IPS-20b (cell line): ENCODE data around the gene VPS26C.

Experiments
- H3K27ac ChIP-seq: one replicate; pipeline ENCODE4 v1.5.1; 2013; ENCODE audit warnings: low read length
- H3K27me3 ChIP-seq: 2 replicates; pipeline ENCODE4 v1.6.1; 2013; ENCODE audit warnings: mild to moderate bottlenecking, low read length, inconsistent platforms; ENCODE audit not compliant: insufficient read depth
- H3K36me3 ChIP-seq: 2 replicates; pipeline ENCODE4 v1.6.1; 2013; ENCODE audit warnings: low read depth, mild to moderate bottlenecking, inconsistent platforms, low read length, moderate library complexity; ENCODE audit not compliant: insufficient read depth
- H3K4me1 ChIP-seq: 2 replicates; pipeline ENCODE4 v1.6.1; 2013; ENCODE audit warnings: mild to moderate bottlenecking, control low read depth, inconsistent platforms, low read length, moderate library complexity; ENCODE audit not compliant: insufficient read depth
- H3K4me3 ChIP-seq: 2 replicates; pipeline ENCODE4 v1.5.1; 2013; ENCODE audit warnings: mild to moderate bottlenecking, low read length, inconsistent platforms
- H3K9ac ChIP-seq: 2 replicates; pipeline ENCODE4 v1.6.1; 2013; ENCODE audit warnings: low read depth, mild to moderate bottlenecking, inconsistent platforms, low read length, moderate library complexity
- H3K9me3 ChIP-seq: 2 replicates; pipeline ENCODE4 v1.6.1; 2013; ENCODE audit warnings: mild to moderate bottlenecking, low read depth, low read length, inconsistent platforms; ENCODE audit not compliant: insufficient read depth

VPS26C gene

DNA sequence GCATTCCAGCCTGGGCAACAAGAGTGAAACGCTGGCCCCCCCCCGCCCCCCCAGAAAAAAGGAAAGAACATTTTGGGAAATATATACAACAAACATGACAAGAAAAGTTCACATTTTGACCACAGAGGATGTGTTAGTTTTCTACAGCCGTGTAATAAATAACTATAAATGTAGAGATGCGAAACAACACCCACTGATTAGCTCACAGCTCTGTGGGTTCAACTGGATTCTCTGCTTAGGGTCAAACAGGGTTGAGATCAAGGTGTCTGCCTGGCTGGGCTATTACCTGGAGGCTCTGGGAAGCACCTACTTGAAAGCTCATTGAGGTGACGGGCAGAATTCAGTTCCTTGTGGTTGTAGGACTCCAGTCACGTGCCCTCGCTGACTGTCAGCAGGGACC lies 11.1 kb upstream of the VPS26C start:
- H3K27me3 ChIP-seq: 0 out of 2 replicates have a peak, but pooled peaks cover 7% of the 10 kb centered on the region
- H3K9me3 ChIP-seq: no peaks in the 10 kb centered on the region
- no peaks in the 10 kb centered on the region for H3K36me3 ChIP-seq
- no peak overlapping the region for H3K27ac ChIP-seq
- no peak overlapping the region for H3K4me3 ChIP-seq
- H3K4me1 ChIP-seq: peaks cover 8% of the 10 kb centered on the region; the same call in 1 of the 2 replicates
- no peak overlapping the region for H3K9ac ChIP-seq

DNA sequence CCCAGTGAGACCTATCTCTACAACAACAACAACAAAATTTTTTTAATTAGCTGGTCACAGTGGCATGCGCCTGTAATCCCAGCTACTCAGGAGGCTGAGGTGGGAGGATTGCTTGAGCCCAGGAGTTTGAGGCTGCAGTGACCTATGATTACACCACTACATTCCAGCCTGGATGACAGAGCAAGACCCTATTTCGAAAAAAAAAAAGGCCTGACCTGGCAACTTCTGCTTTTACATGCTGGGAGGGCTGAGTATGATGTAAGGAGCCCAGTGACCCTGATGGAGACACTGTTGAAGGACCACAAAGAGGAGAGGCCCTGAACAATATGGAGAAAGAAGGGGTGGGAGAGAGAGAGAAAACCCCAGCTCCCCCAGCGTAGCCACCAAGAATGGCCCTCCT lies 9.2 kb upstream of the VPS26C start:
- Histone ChIP-seq H3K27ac (no peak overlapping the region), H3K4me3 (no peak overlapping the region), H3K36me3 (no peaks in the 10 kb centered on the region), H3K4me1 (peaks cover 8% of the 10 kb centered on the region; the same call in 1 of the 2 replicates), H3K9ac (no peak overlapping the region), H3K27me3 (0 out of 2 replicates have a peak, but pooled peaks cover 3% of the 10 kb centered on the region), H3K9me3 (no peaks in the 10 kb centered on the region)

DNA sequence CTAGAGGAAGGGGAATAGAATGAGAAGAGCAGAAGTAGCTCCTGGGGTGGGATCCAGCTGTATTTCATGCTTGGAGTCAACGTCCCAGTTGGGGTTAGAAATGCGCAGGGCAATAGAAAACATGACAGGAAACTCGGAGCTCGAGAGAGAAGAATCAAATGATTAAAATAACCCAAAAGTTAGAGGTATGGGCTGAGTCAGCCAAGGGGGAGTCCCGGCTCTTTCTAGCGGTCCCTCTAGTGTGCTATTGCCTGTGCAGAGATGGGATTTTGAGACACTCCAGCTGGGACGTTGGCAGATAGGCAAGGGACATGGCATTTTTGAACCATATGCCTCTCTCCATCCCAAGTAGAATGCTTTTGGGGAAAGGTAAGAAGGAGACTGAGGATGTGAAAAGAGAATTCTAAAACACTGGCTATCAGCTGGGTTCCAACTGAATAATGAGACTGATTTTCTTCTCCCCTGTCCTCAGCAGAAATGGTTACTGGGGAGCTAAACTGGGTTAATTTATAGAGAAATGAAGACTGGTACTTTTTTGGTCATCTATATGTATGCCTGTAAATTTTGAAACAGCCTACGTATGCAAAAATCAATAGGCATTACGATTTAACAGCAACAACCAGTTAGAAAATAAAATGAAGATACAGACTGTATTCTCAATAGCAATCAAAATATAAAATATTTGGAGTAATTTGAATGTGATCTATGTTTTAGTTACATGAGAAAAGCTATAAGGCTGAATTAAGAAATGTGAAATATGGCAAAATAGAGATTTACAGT lies 7.0 kb upstream of the VPS26C start:
- Histone ChIP-seq H3K27ac (no peak overlapping the region), H3K36me3 (no peaks in the 10 kb centered on the region), H3K27me3 (no peaks in the 10 kb centered on the region), H3K4me3 (peak overlapping the region; percentile 7; the same call in 1 of the 2 replicates), H3K4me1 (peaks cover 8% of the 10 kb centered on the region; the same call in 1 of the 2 replicates), H3K9ac (peak overlapping the region; percentile 22; the same call in 1 of the 2 replicates), H3K9me3 (no peaks in the 10 kb centered on the region)

DNA sequence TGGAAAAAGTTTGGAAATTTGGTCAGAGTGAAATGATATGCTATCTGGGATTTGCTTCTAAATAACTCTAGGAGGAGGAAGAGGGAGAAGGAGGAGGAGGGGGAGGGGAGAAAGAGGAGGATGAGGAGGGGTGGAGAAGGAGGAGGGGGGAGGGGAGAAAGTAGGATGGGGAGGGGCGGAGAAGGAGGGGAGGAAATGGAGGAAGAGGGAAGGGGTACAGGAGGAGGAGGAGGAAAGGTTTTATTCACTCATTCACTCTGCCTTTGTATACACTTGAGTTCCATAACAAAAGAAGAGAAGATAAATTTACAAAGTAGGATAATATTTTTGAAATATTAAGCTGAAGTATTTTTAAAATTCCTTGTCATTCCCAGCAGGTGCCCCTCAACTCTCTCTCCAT lies 6.3 kb upstream of the VPS26C start:
- no peaks in the 10 kb centered on the region for H3K27me3 ChIP-seq
- H3K36me3 ChIP-seq: no peaks in the 10 kb centered on the region
- peaks cover 10% of the 10 kb centered on the region; the same call in 1 of the 2 replicates for H3K4me1 ChIP-seq
- H3K9me3 ChIP-seq: no peaks in the 10 kb centered on the region
- H3K4me3 ChIP-seq: peak overlapping the region; percentile 7; the same call in 1 of the 2 replicates
- H3K27ac ChIP-seq: no peak overlapping the region
- no peak overlapping the region for H3K9ac ChIP-seq

DNA sequence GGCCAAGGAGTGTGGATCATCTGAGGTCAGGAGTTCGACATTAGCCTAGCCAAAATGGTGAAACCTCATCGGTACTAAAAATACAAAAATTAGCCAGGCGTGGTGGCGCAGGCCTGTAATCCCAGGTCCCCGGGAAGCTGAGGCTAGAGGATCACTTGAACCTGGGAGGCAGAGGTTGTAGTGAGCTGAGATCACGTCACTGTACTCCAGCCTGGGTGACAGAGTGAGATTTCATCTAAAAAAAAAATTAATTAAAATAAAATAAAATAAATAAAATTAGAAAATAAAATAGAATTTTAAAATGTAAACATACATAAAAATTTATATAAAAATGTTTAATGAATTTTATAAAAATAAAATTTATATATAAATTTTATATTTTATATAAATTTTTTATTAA lies 5.8 kb upstream of the VPS26C start:
- Histone ChIP-seq H3K36me3 (no peaks in the 10 kb centered on the region), H3K27ac (no peak overlapping the region), H3K4me3 (no peak overlapping the region), H3K9ac (no peak overlapping the region), H3K27me3 (no peaks in the 10 kb centered on the region), H3K9me3 (no peaks in the 10 kb centered on the region), H3K4me1 (peaks cover 12% of the 10 kb centered on the region; the same call in 1 of the 2 replicates)

DNA sequence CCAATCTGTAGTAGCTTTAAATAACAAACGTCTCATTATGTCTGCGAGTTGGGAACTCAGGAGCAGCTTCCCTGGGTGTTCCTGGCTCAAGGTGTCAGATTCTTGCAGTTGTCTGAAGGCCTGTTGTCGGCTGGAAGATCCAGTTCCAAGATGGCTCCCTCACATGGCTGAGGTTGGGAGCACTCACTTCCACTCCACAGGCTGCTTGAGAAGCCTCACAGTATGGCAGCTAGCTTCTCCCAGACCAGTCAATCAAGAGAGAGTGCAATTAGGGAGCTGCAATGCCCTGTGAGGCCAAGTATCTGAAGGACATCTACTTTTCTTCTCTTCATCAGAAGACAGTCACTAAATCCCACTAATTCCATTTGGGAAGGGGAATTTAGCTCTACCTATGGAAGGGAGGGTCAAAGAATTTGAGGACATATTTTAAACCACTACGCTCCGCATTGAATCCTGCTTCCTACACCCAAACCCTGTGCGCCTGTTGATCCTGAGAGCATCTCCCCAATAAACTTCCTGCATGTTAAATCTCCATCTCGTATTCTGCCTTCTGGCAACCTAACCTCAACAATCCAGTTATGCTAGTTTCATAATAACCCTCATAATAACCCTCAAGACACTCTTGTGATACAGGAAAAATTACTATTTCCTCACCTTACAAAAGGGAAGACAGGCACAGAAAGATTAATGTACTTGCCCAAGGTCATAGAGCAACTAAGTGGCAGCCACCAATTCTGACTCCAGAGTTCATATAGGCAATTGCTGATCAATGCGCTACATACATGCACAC lies 3.6 kb upstream of the VPS26C start:
- Histone ChIP-seq H3K27me3 (no peaks in the 10 kb centered on the region), H3K36me3 (no peaks in the 10 kb centered on the region), H3K4me3 (no peak overlapping the region), H3K9ac (no peak overlapping the region), H3K4me1 (peaks cover 15% of the 10 kb centered on the region; the same call in 1 of the 2 replicates), H3K27ac (no peak overlapping the region), H3K9me3 (no peaks in the 10 kb centered on the region)

DNA sequence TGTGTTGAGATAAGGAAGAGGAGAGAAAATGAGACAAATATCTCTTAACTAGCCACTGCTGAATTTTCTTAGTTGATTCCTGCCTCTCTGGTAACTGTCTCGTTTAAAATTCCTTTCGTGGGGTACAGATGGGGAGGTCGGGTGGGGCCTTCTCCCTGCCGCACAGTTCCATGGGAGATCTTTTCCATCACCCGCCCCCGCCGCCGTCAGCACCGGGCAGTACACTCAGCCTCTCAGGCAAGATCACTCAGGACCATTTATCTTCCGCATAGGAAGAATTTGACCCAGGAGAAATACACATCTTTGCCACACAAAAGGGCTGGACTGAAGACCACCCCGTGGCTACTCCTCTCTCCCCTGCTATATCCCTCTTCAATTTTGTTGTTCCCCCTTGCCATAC lies 2.3 kb upstream of the VPS26C start:
- H3K4me1 ChIP-seq: peaks cover 15% of the 10 kb centered on the region; the same call in 1 of the 2 replicates
- H3K4me3 ChIP-seq: no peak overlapping the region
- no peaks in the 10 kb centered on the region; the same call in 1 of the 2 replicates for H3K36me3 ChIP-seq
- H3K27me3 ChIP-seq: no peaks in the 10 kb centered on the region
- H3K27ac ChIP-seq: no peak overlapping the region
- H3K9ac ChIP-seq: no peak overlapping the region
- H3K9me3 ChIP-seq: no peaks in the 10 kb centered on the region

DNA sequence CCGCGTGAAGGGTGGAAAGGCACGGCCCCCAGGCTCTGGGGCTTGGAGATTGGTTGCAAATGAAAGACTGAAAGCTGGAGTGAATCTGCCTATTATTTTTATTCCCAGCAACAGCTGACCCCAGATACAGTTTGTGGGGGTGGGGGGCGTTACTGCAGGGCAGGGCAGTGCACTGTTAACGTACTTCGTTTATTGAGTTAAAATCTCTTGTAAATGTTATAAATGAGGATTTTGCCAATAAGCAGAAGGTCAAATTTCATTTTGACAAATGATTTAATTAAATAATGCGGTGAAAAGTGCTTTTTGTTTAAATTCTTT lies 1.0 kb upstream of the VPS26C start:
- Histone ChIP-seq H3K4me3 (peak overlapping the region; percentile 81), H3K4me1 (peaks cover 8% of the 10 kb centered on the region; the same call in 1 of the 2 replicates), H3K27ac (peak overlapping the region; percentile 80), H3K27me3 (no peaks in the 10 kb centered on the region), H3K36me3 (no peaks in the 10 kb centered on the region; the same call in 1 of the 2 replicates), H3K9ac (peak overlapping the region; percentile 94), H3K9me3 (no peaks in the 10 kb centered on the region)

DNA sequence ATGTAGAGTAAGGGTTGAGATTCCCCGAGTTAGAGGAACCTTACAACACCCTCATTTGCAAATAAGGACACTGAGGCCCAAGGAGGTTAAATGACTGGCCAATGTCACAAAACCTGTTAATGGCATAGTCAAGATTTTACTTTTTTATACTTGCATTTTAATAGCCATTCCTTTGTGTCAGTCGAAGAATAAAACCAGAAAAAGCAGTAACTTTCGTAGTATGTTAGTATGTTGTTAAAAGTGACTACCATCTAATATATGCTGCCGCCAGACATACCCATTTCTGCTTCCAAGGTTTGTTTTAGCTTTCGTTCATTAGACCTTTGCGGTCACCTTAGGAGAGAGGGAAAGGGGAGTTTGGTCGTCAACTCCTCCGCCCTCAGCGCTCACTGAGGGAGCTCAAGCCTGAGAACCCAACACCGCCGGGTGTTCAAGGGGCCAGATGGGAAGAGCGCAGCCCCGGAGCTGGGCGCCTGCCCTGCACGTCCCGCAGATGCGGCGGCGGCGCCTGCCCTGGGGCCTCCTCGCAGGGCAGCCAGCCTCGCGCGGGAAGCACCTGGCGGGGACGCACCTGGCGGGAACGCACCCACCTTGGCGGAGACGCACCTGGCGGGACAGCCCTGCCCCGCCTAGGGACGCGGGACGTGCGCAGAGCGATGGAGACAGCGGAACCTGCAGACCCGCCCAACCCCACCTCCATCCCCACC lies 466 bp downstream of the VPS26C start:
- H3K4me1 ChIP-seq: peaks cover 8% of the 10 kb centered on the region; the same call in 1 of the 2 replicates
- H3K27me3 ChIP-seq: no peaks in the 10 kb centered on the region
- H3K9ac ChIP-seq: peak overlapping the region; percentile 94
- peak overlapping the region; percentile 46 for H3K27ac ChIP-seq
- H3K9me3 ChIP-seq: no peaks in the 10 kb centered on the region
- H3K36me3 ChIP-seq: no peaks in the 10 kb centered on the region; the same call in 1 of the 2 replicates
- H3K4me3 ChIP-seq: peak overlapping the region; percentile 81

DNA sequence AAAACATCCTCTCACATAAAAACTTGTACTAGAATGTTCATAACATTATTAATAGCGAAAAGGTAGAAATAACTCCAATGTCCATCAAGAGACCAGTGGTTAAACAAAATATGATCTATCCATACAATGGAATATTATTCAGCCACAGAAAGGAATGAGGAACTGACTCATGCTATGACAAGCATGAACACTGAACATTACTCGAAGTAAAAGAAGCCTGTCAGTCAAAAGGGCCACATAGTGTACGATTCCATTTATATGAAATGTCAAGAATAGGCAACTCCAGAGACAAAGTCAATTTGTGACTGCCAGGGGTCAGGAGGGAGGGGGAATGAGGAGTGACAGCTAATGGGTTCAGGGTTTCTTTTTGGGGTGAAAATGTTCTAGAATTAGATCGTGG lies 2.3 kb downstream of the VPS26C start:
- peaks cover 8% of the 10 kb centered on the region; the same call in 1 of the 2 replicates for H3K4me1 ChIP-seq
- H3K4me3 ChIP-seq: no peak overlapping the region
- H3K36me3 ChIP-seq: peaks cover 7% of the 10 kb centered on the region
- H3K9me3 ChIP-seq: no peaks in the 10 kb centered on the region
- H3K27ac ChIP-seq: no peak overlapping the region
- no peak overlapping the region for H3K9ac ChIP-seq
- no peaks in the 10 kb centered on the region for H3K27me3 ChIP-seq

DNA sequence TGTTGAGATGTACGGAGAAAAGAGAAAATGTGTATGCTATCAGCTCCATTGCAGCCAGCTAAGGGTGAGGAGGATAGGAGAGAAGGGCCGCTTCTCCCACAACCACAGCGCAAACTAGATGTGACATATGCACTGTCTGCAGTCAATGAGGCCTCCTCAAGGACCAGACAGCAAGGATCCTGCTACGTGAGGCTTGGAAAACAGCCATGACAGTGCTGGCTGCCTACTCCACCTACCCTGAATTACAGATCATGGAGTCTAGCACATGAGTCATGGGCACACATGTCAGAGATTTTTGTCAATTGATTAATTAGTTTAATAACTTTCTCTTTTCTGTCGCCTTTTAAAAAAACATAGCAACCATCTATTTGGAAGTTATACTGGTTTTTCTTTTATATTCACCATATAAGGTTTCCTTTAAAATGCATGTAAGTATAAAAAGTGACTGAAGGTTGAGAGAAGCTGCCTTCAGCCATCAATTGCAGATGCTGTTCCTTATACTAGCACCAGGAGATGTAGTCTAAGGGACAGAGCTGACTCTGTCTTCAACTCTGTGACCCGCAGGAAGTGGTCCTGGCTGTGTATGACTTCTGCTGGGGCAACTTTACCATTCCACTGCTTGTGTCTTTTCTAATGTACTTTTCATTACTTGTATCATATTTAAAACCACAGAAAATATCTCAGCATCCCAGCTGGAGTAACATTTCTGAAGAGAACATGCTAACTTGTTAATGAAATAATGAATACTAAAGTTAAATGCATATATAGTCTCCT lies 3.1 kb downstream of the VPS26C start:
- Histone ChIP-seq H3K27ac (no peak overlapping the region), H3K9ac (no peak overlapping the region), H3K27me3 (no peaks in the 10 kb centered on the region)

More for the DNA sequence above, 3.1 kb downstream of the VPS26C start:
- Histone ChIP-seq H3K4me3 (no peak overlapping the region), H3K36me3 (peaks cover 7% of the 10 kb centered on the region), H3K9me3 (no peaks in the 10 kb centered on the region), H3K4me1 (peaks cover 8% of the 10 kb centered on the region; the same call in 1 of the 2 replicates)
